Fibroblast of lung (primary cell): ENCODE data around the gene PDCD4.

Experiments
- CTCF ChIP-seq, 2 donors: IDR thresholded peaks in 1 of 2; conservative IDR thresholded peaks in 1 of 2; 1 replicate in 1 of 2; 2 replicates in 1 of 2; pipeline ENCODE4 v1.5.1; 2011 to 2012; ENCODE audit warnings: low read length in 2 of 2, control low read depth in 1 of 2, inconsistent platforms in 1 of 2, low read depth in 1 of 2, mild to moderate bottlenecking in 1 of 2
- EZH2 ChIP-seq: IDR thresholded peaks from 2 replicates; pipeline ENCODE4 v1.5.1; 2012; ENCODE audit warnings: low read length, control low read depth, mild to moderate bottlenecking; ENCODE audit errors: missing control alignments

- TF ChIP-seq CTCF (conservative IDR thresholded peaks at IDR 0.05 in 1 of 2, IDR thresholded peaks at IDR 0.05 in 1 of 2; ENCODE audit: low read depth in 1 of 2, low read length in 2 of 2) (no peak), EZH2 (no peak)
Observed at GRCh38 chr10:110834629-110835301, 37.0 kb upstream of the PDCD4 start.
